Colonic mucosa (tissue), 4 donors: ENCODE data around the gene PPP1R12B. TPM values are rescaled to one million over a fixed set of nuclear protein-coding genes. Genes with fewer than 3 reads are reported as not detected.
"Not testable (repeated sequence)": the region's sequence is repeated elsewhere in the genome, so short reads cannot be mapped to it uniquely, and the experiment has no call there.

Experiments
- DNase-seq: peaks from one replicate; pipeline ENCODE4 v3.0.0-alpha.2; 2020
- H3K27ac ChIP-seq: fragments of 200-600 bp; one replicate; pipeline ENCODE4 v1.8.0; 2021
- H3K27me3 ChIP-seq: fragments of 200-600 bp; one replicate; pipeline ENCODE4 v1.8.0; 2021
- H3K36me3 ChIP-seq: fragments of 200-600 bp; one replicate; pipeline ENCODE4 v1.8.0; 2021
- H3K4me1 ChIP-seq: fragments of 200-600 bp; one replicate; pipeline ENCODE4 v1.8.0; 2021; ENCODE audit warnings: mild to moderate bottlenecking
- H3K4me3 ChIP-seq: fragments of 200-600 bp; one replicate; pipeline ENCODE4 v1.8.0; 2021
- H3K9ac ChIP-seq, 2 donors: one replicate each; pipeline ENCODE4 v1.7.0; 2013; ENCODE audit warnings: control low read depth in 2 of 2, low read depth in 2 of 2, low read length in 2 of 2
- H3K9me3 ChIP-seq: fragments of 200-600 bp; one replicate; pipeline ENCODE4 v1.8.0; 2021
- intact Hi-C: fragments of 100-400 bp; cut with DNase I; formaldehyde crosslinking; loops from one replicate; pipeline ENCODE4 v1.14.1; 2022
- total RNA-seq, 2 donors: library from RNA; stranded (reverse); fragmentation: NEBNext Ultra II Directional in 1 of 2; extraction: Animal tissue kit (Norgen Biotek cat#: 25700) in 1 of 2; gene quantifications; one replicate each; pipeline ENCODE4 v1.2.1, GENCODE V29; 2021
- TF ChIP-seq, protein P1 (sequence below): fragments of 200-600 bp; IDR thresholded peaks from one replicate; pipeline ENCODE4 v1.8.0; 2022; ENCODE audit warnings: antibody characterized with exemption, mild to moderate bottlenecking
- donor health status: healthy.
- donor health status: DM: no; HTN: no; CAD: no.
- donor health status: DM: no; HTN: no; CAD: no.

Gene PPP1R12B
- total RNA-seq, 2 donors from 2014 or later = 41.1 to 125 TPM

DNA sequence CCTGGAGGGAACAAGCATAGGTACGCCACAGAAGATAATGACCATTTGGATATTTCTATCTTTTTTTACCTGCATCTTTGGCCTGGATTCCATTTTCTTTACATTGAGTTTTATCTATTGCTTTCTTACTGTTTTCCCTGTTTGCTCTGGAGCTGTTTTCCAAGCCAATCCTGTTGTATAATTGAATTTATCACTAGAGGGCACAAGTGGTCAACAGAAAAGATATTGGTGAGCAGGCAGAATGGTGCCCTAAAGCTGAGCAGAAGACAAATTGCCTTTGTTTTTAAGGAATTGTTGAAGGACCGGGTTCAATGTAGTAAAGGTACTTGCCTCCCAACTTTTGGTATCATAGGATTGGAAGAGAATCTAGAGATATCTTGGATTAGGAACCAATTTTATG is 152.8 kb downstream of the PPP1R12B start:
- H3K9me3 ChIP-seq = no peaks in the 10 kb centered on the region
- H3K36me3 ChIP-seq = no peaks in the 10 kb centered on the region
- no peaks in the 10 kb centered on the region for H3K4me1 ChIP-seq
- H3K4me3 ChIP-seq = no peak overlapping the region
- no peaks in the 10 kb centered on the region for H3K27me3 ChIP-seq
- intact Hi-C loops = no loop called here
- TF ChIP-seq, protein P1, sequence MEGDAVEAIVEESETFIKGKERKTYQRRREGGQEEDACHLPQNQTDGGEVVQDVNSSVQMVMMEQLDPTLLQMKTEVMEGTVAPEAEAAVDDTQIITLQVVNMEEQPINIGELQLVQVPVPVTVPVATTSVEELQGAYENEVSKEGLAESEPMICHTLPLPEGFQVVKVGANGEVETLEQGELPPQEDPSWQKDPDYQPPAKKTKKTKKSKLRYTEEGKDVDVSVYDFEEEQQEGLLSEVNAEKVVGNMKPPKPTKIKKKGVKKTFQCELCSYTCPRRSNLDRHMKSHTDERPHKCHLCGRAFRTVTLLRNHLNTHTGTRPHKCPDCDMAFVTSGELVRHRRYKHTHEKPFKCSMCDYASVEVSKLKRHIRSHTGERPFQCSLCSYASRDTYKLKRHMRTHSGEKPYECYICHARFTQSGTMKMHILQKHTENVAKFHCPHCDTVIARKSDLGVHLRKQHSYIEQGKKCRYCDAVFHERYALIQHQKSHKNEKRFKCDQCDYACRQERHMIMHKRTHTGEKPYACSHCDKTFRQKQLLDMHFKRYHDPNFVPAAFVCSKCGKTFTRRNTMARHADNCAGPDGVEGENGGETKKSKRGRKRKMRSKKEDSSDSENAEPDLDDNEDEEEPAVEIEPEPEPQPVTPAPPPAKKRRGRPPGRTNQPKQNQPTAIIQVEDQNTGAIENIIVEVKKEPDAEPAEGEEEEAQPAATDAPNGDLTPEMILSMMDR = peak; percentile 35
- H3K9ac ChIP-seq = no peak overlapping the region
- no peak for DNase-seq
- no peak overlapping the region for H3K27ac ChIP-seq

DNA sequence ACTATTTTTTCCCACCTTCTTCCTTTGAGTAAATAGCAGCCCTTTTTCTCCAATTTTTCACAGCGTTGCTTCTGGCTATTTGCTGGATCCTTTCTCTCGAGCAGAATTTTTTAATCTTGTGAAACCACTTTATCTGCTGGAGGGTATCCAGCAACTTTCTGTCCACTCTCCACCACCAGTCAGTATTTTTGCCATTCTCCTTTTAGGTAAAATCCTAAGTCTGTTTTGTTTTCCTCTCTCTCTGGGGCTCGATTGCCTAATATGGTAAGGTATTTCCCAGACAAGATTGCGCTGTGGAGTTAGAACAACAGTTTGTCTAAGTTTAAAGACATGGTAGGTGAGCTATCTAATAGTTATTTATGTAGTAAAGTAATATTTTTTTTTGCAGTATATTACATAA is 156.9 kb downstream of the PPP1R12B start:
- intact Hi-C loops = loop anchor here (5.0 kb wide), 1 partner anchor 57 kb away; no protein-coding TSS in a partner anchor
- no peak for DNase-seq
- H3K27ac ChIP-seq = peak overlapping the region; percentile 37
- H3K4me3 ChIP-seq = no peak overlapping the region
- H3K36me3 ChIP-seq = no peaks in the 10 kb centered on the region
- no peaks in the 10 kb centered on the region for H3K27me3 ChIP-seq
- H3K9me3 ChIP-seq = no peaks in the 10 kb centered on the region
- TF ChIP-seq, protein P1 = no peak
- no peak overlapping the region for H3K9ac ChIP-seq
- no peaks in the 10 kb centered on the region for H3K4me1 ChIP-seq

DNA sequence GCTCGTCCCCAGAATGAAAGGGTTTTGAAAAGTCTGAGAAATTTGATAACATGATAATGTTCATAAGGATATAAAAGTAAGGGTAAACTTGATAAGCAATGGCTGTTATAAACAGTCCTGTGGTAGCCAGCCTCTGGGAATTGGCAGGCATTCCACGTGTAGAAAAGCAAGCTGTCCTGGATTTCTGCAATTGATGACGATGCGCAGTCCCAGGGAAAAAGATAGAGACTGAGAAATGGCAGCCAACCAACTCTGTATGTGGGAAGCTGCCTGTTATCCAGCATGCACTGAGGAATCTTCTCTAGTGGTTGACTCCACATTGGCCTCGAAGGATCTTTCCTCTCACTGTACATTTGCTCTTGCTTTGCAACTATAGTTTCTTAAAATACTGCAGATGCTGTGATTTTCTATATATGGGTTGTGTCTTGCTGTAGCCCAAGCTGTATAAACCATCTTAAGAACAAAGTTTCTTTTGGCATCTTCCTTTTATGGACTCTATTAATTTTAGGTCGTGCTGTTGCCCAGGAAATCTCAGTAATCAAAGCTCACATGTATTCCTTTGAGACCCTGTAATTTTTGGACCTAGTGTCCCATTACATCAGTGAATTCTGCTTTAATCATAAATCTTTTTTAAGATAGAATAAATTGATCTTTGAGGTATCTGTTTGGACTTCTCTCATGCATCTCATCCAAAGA is 157.5 kb downstream of the PPP1R12B start:
- not testable (repeated sequence) for H3K36me3 ChIP-seq, H3K4me3 ChIP-seq, DNase-seq, H3K27ac ChIP-seq, H3K27me3 ChIP-seq, H3K4me1 ChIP-seq, H3K9ac ChIP-seq, H3K9me3 ChIP-seq
- intact Hi-C loops = loop anchor here (5.0 kb wide), 1 partner anchor 56 kb away; no protein-coding TSS in a partner anchor

DNA sequence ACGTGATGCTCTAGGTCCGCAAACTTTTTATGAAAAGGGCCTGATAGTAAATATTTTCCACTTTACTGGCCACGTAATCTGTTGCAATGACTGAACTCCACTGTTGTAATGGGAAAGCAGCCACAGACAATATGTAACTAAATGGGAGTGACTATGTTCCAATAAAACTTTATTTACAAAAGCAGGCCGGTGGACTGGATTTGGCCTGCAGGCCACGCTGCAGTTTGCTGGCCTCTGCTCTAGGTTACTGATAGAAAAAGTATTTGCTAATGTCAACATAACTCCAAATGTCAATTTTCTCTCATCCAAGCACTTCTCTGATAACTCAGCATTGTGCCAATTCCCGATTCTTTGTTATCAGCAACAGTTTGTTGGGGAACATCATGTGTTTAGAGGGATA is 160.4 kb downstream of the PPP1R12B start:
- H3K9me3 ChIP-seq, H3K36me3 ChIP-seq, H3K9ac ChIP-seq, H3K27me3 ChIP-seq, H3K27ac ChIP-seq, H3K4me3 ChIP-seq, H3K4me1 ChIP-seq: not testable (repeated sequence)
- intact Hi-C loops = loop anchor here (5.0 kb wide), 1 partner anchor 53 kb away; no protein-coding TSS in a partner anchor
- peak; percentile 30 for DNase-seq

DNA sequence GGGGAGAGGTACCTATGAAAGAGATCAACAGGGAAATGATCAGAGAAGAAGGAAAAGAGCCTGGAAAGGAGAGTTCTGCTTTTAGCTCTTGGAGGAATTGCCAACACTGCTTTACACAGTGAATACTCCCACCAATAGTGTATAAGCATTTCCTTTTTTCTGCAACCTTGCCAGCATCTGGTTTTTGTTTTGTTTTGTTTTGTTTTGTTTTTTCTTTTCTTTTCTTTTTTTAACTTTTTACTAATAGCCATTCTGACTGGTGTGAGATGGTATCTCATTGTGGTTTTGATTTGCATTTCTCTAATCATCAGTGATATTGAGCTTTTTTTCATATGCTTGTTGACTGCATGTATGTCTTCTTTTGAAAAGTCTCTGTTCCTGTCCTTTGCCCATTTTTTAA is 165.4 kb downstream of the PPP1R12B start:
- H3K9ac ChIP-seq, H3K4me3 ChIP-seq, H3K36me3 ChIP-seq, H3K9me3 ChIP-seq, H3K27ac ChIP-seq, H3K27me3 ChIP-seq, H3K4me1 ChIP-seq, intact Hi-C loops, DNase-seq: not testable (repeated sequence)

DNA sequence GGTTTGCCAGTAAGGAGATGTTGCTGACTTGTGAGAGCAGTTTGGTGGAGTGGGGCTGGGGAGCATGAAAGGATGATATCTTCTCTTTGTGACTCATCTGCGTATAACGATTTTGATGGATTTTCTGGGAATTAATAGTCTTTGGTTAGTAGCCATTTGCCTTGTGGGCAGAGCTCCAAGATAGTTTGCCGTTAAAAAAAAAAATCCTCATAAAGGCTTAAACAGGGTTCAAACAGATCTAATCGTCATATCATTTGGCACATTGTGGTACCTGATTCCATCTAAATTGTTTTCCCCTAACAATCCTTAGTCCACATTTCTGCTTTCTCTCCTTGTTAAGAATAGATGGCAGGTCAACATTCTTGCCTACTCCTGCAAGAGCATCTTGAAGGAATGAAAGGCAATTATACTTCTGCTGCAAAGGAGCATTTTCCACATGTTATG is 168.0 kb downstream of the PPP1R12B start:
- H3K27ac ChIP-seq = no peak overlapping the region

DNA sequence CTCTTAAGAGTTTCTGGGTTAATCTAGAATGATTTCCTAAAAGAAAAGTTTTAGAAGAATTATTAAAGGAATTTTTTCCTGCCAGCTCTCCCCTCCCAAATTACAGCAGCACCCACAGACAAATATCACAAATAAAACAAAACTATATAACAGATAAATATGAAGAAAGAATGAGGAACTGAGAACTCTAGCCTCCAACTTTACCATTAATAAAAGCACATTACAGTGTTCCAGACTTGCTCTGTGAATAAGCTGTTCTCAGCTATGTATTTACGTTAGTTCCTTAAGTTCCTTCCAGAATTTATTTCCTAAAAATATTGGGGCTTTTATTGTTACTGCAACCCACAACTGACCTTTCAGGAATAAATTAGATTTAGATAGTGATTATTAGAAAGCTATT is 168.6 kb downstream of the PPP1R12B start:
- H3K9me3 ChIP-seq, H3K36me3 ChIP-seq, H3K27me3 ChIP-seq, H3K9ac ChIP-seq, H3K27ac ChIP-seq, H3K4me1 ChIP-seq, intact Hi-C loops, DNase-seq, H3K4me3 ChIP-seq: not testable (repeated sequence)

More for the DNA sequence above, 168.0 kb downstream of the PPP1R12B start:
- no peak for DNase-seq
- Histone ChIP-seq H3K4me3 (no peak overlapping the region), H3K9ac (no peak overlapping the region), H3K4me1 (no peaks in the 10 kb centered on the region), H3K27me3 (no peaks in the 10 kb centered on the region), H3K9me3 (no peaks in the 10 kb centered on the region), H3K36me3 (no peaks in the 10 kb centered on the region)
- intact Hi-C loops = no loop called here
- TF ChIP-seq, protein P1 = no peak

DNA sequence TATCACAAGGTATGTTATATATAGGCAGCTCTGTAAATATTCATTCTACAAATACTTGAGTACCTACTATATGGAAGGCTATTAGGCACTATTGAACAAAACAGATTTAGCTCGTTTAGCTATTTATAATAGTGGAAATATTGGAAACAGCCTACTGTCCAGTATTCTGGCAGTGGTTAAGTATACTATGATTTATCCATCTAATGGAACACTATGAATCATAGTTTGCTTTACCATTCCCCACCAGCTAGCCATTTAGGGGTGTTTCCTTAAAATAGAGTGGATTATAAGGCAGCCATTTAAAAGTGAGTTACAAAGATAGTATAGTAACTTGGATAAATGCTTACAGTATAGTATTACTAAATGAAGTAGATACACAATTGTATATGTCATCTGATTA is 169.7 kb downstream of the PPP1R12B start:
- H3K27me3 ChIP-seq, H3K9me3 ChIP-seq, H3K27ac ChIP-seq, intact Hi-C loops, H3K4me3 ChIP-seq, H3K36me3 ChIP-seq, H3K4me1 ChIP-seq, H3K9ac ChIP-seq, DNase-seq: not testable (repeated sequence)

DNA sequence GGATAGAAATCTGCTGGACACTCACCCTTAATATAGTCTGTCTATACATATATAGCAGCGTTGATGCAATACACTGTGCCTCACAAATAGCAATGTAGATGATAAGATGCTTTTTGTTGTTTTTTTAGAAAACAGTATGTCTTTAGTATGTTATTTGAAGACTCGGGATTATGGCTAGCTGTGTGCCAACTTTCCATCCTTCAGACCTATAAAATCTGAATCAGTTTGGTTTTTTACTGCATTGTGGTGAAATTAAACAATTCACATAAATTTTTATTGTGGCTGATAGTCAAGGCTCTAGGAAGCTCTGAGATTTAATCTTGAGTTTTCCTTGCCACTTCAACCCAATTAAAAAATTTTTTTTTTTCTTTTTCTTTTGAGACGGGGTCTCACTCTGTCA is 170.4 kb downstream of the PPP1R12B start:
- H3K9ac ChIP-seq, H3K27ac ChIP-seq, H3K4me1 ChIP-seq, H3K4me3 ChIP-seq, DNase-seq, H3K27me3 ChIP-seq, intact Hi-C loops, H3K36me3 ChIP-seq, H3K9me3 ChIP-seq: not testable (repeated sequence)

DNA sequence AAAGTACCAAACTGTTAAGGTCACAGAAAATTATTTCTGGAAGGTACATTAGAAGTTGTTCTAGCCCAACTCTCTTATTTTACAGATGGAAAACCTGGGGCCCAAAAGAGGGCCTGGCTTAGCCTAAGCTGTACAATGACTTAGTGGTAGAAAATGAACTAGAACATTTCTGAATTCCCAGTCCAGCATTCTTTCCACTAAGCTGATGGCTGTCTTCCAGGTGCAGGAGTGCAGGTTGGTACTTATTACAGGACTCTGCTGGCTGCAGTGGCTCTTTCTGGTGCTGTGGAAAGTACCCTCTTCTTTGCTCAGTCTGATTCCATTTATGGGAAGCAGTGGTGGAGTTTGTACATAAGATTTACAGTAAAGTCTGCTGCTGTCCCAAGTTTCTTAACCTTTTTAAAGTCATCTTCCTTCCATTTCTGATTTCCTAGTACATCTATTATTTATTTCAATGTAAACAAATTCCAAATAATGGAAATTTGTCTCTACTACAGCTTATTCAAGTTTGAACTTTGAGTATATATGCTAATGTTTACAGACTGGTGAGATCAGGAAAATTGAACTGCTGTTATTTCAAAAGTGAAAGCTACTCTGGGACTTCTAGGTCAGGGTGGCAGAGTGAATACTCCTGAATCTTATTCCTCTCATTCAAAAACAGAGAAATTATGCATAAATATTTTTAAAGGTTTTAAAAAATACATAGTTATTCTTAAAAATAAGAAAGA is 171.8 kb downstream of the PPP1R12B start:
- H3K9me3 ChIP-seq, H3K4me1 ChIP-seq, H3K9ac ChIP-seq, H3K27me3 ChIP-seq, H3K4me3 ChIP-seq, H3K36me3 ChIP-seq, intact Hi-C loops, DNase-seq: not testable (repeated sequence)
- peak overlapping the region; percentile 21 for H3K27ac ChIP-seq
